GM23248 (cell line): ENCODE data around the gene TMEM219. TPM values are rescaled to one million over a fixed set of nuclear protein-coding genes. Genes with fewer than 3 reads are reported as not detected.

ENCODE experiments used
- DNase-seq: peaks from one replicate; pipeline ENCODE4 v3.0.0-alpha.2; 2015
- H2AFZ ChIP-seq: fragments of 200-600 bp; sonication (generic); 2 replicates; pipeline ENCODE4 v1.6.1; 2016; ENCODE audit warnings: antibody characterized with exemption
- H3F3A ChIP-seq: fragments of 200-600 bp; sonication (generic); 2 replicates; pipeline ENCODE4 v1.6.1; 2016; ENCODE audit warnings: mild to moderate bottlenecking, antibody characterized with exemption, mixed run types; ENCODE audit not compliant: insufficient read depth
- H3K27ac ChIP-seq: fragments of 200-600 bp; sonication (generic); 2 replicates; pipeline ENCODE4 v1.5.1; 2016; ENCODE audit warnings: mild to moderate bottlenecking
- H3K27me3 ChIP-seq: fragments of 200-600 bp; sonication (generic); replicated peaks from 2 replicates; pipeline ENCODE4 v1.6.1; 2016; ENCODE audit warnings: mild to moderate bottlenecking; ENCODE audit not compliant: insufficient read depth
- H3K36me3 ChIP-seq: fragments of 200-600 bp; sonication (generic); 2 replicates; pipeline ENCODE4 v1.6.1; 2016; ENCODE audit warnings: low read depth, mild to moderate bottlenecking
- H3K4me1 ChIP-seq: fragments of 200-600 bp; sonication (generic); 2 replicates; pipeline ENCODE4 v1.6.1; 2016; ENCODE audit warnings: mild to moderate bottlenecking; ENCODE audit not compliant: insufficient read depth
- H3K4me2 ChIP-seq: fragments of 200-600 bp; sonication (generic); one replicate; pipeline ENCODE4 v1.6.1; 2016; ENCODE audit warnings: mild to moderate bottlenecking; ENCODE audit not compliant: unreplicated experiment
- H3K4me3 ChIP-seq: fragments of 200-600 bp; sonication (generic); 2 replicates; pipeline ENCODE4 v1.5.1; 2016; ENCODE audit warnings: mild to moderate bottlenecking
- H3K79me2 ChIP-seq: fragments of 200-600 bp; sonication (generic); 2 replicates; pipeline ENCODE4 v1.6.1; 2016; ENCODE audit warnings: mild to moderate bottlenecking; ENCODE audit not compliant: insufficient read depth
- H3K9ac ChIP-seq: fragments of 200-600 bp; sonication (generic); 2 replicates; pipeline ENCODE4 v1.6.1; 2016; ENCODE audit warnings: mild to moderate bottlenecking
- H3K9me2 ChIP-seq: fragments of 200-600 bp; sonication (generic); 2 replicates; pipeline ENCODE4 v1.6.1; 2016; ENCODE audit warnings: mixed run types, mild to moderate bottlenecking, moderate library complexity; ENCODE audit not compliant: insufficient read depth
- H3K9me3 ChIP-seq: fragments of 200-600 bp; sonication (generic); one replicate; pipeline ENCODE4 v1.6.1; 2017; ENCODE audit warnings: low read depth
- H4K20me1 ChIP-seq: fragments of 200-600 bp; sonication (generic); 2 replicates; pipeline ENCODE4 v1.6.0; 2016; ENCODE audit not compliant: insufficient read depth
- EZH2 ChIP-seq: fragments of 200-600 bp; sonication (generic); IDR thresholded peaks from 2 replicates; pipeline ENCODE4 v1.6.1; 2018; ENCODE audit warnings: antibody characterized with exemption, mild to moderate bottlenecking; ENCODE audit not compliant: insufficient read depth, poor library complexity, severe bottlenecking
- EZH2phosphoT487 ChIP-seq: fragments of 200-600 bp; sonication (generic); IDR thresholded peaks from 2 replicates; pipeline ENCODE4 v1.6.1; 2018; ENCODE audit warnings: antibody characterized with exemption, moderate library complexity, mild to moderate bottlenecking, low read depth; ENCODE audit not compliant: insufficient read depth
- WGBS, 2 experiments: methylation state at CpG; one replicate each; pipeline ENCODE4 v1.1.6; 2015 to 2017; ENCODE audit warnings: low lambda C conversion rate in 2 of 2, low coverage in 1 of 2; ENCODE audit errors: missing lambda C conversion rate in 2 of 2; 5-methylcytosine and 5-hydroxymethylcytosine counted together
- in situ Hi-C: fragments of 300-500 bp; cut with MboI; formaldehyde crosslinking; loops from 2 replicates; pipeline ENCODE4 v1.15.0; 2020
- polyA plus RNA-seq: library from polyadenylated mRNA; unstranded; fragments of >200 nt; fragmentation: Nextera tagmentation; extraction: Ambion mirVana; gene quantifications from 2 replicates; pipeline ENCODE4 v1.2.1, GENCODE V29; 2016
- total RNA-seq: library from RNA; depleted of rRNA; stranded (reverse); fragments of >200 nt; shearing (Covaris generic); gene quantifications from 2 replicates; pipeline ENCODE4 v1.2.3, GENCODE V29; 2014

TMEM219 gene
- total and polyA plus RNA-seq, 2 experiments from 2014 or later = 124 to 162 TPM

GRCh38 chr16:29916979-29917378 is 44.9 kb upstream of the TMEM219 start:
- Histone ChIP-seq H3K4me2 (no peak overlapping the region), H3K9me3 (no peaks in the 10 kb centered on the region), H3K27me3 (no peaks in the 10 kb centered on the region), H3K4me3 (no peak overlapping the region), H3K9me2 (no peaks in the 10 kb centered on the region), H3K36me3 (peaks cover 7% of the 10 kb centered on the region), H3K27ac (no peak overlapping the region), H4K20me1 (no peaks in the 10 kb centered on the region), H3K79me2 (peaks cover 48% of the 10 kb centered on the region), H3K9ac (no peak overlapping the region), H3K4me1 (no peaks in the 10 kb centered on the region), H3F3A (peaks cover 7% of the 10 kb centered on the region; the same call in 1 of the 2 replicates), H2AFZ (no peak overlapping the region)
- TF ChIP-seq EZH2phosphoT487 (no peak), EZH2 (no peak)
- WGBS, 2 experiments = 93 to 100% methylated on average over 1 of the region's 1 CpG
- in situ Hi-C loops = no loop called here
- DNase-seq = no peak

- Histone ChIP-seq H3K79me2 (peaks cover 82% of the 10 kb centered on the region), H3F3A (no peaks in the 10 kb centered on the region), H3K4me3 (no peak overlapping the region), H3K4me1 (peaks cover 11% of the 10 kb centered on the region; the same call in 1 of the 2 replicates), H3K4me2 (no peak overlapping the region), H3K9me3 (no peaks in the 10 kb centered on the region), H3K27me3 (no peaks in the 10 kb centered on the region), H4K20me1 (peaks cover 4% of the 10 kb centered on the region; the same call in 1 of the 2 replicates), H3K36me3 (peaks cover 7% of the 10 kb centered on the region), H3K9me2 (no peaks in the 10 kb centered on the region), H3K27ac (no peak overlapping the region), H2AFZ (no peak overlapping the region), H3K9ac (no peak overlapping the region)
- TF ChIP-seq EZH2 (no peak), EZH2phosphoT487 (no peak)
- no peak for DNase-seq
- in situ Hi-C loops = loop anchor here (5.0 kb wide), 1 partner anchor 52 kb away; the partner anchor contains the start of gene TAOK2
- 85 to 86% methylated on average over 6 of the region's 6 CpGs for WGBS, 2 experiments
These were observed 41.4 kb upstream of the TMEM219 start for GRCh38 chr16:29920288-29921033.

GRCh38 chr16:29921034-29921385 is 40.9 kb upstream of the TMEM219 start:
- Histone ChIP-seq H3K9me3 (no peaks in the 10 kb centered on the region), H3K4me2 (no peak overlapping the region), H2AFZ (no peak overlapping the region), H3F3A (no peaks in the 10 kb centered on the region), H3K4me1 (peaks cover 11% of the 10 kb centered on the region; the same call in 1 of the 2 replicates), H4K20me1 (peaks cover 4% of the 10 kb centered on the region; the same call in 1 of the 2 replicates), H3K4me3 (no peak overlapping the region), H3K9ac (no peak overlapping the region), H3K79me2 (peaks cover 87% of the 10 kb centered on the region), H3K27me3 (no peaks in the 10 kb centered on the region), H3K9me2 (no peaks in the 10 kb centered on the region), H3K36me3 (peaks cover 7% of the 10 kb centered on the region), H3K27ac (no peak overlapping the region)
- TF ChIP-seq EZH2 = no peak
- TF ChIP-seq EZH2phosphoT487 = no peak
- in situ Hi-C loops = loop anchor here (5.0 kb wide), 1 partner anchor 51 kb away; the partner anchor contains the start of gene TAOK2
- 66 to 75% methylated on average over 3 of the region's 3 CpGs for WGBS, 2 experiments
- no peak for DNase-seq

- Histone ChIP-seq H3K9me3 (no peaks in the 10 kb centered on the region), H3K36me3 (peaks cover 7% of the 10 kb centered on the region), H3F3A (peaks cover 11% of the 10 kb centered on the region; the same call in 1 of the 2 replicates), H3K27ac (no peak overlapping the region), H3K4me1 (peaks cover 20% of the 10 kb centered on the region), H2AFZ (no peak overlapping the region), H3K9ac (no peak overlapping the region), H3K4me3 (no peak overlapping the region), H3K27me3 (no peaks in the 10 kb centered on the region), H4K20me1 (peaks cover 4% of the 10 kb centered on the region; the same call in 1 of the 2 replicates), H3K79me2 (peaks cover 81% of the 10 kb centered on the region), H3K9me2 (no peaks in the 10 kb centered on the region), H3K4me2 (no peak overlapping the region)
- 94 to 100% methylated on average over 2 of the region's 2 CpGs for WGBS, 2 experiments
- TF ChIP-seq EZH2 = no peak
- no peak for TF ChIP-seq EZH2phosphoT487
- in situ Hi-C loops = loop anchor here (5.0 kb wide), 1 partner anchor 50 kb away; the partner anchor contains the start of gene TAOK2
- no peak for DNase-seq
These were observed 39.6 kb upstream of the TMEM219 start for GRCh38 chr16:29922326-29922725.
